OCI-LY7 (cell line): ENCODE data around the gene STAB1. TPM values are rescaled to one million over a fixed set of nuclear protein-coding genes. Genes with fewer than 3 reads are reported as not detected.

Experiments
- BruUV-seq: library from RNA; stranded (reverse); fragments of 400-500 nt; replicated peaks from 2 replicates; lab custom pipeline; 2021; lab: Mats Ljungman, UMichigan
- CTCF ChIA-PET: fragments of 300-600 bp; sonication (Branson Sonifier 250); formaldehyde crosslinking; loops from one replicate; lab custom pipeline; 2022; ENCODE audit warnings: antibody characterized with exemption; ENCODE audit not compliant: unreplicated experiment; lab: Charles Lee
- POLR2A ChIA-PET: fragments of 300-600 bp; sonication (Branson Sonifier 250); formaldehyde crosslinking; loops from one replicate; lab custom pipeline; 2022; ENCODE audit warnings: antibody characterized with exemption; lab: Charles Lee
- DNase-seq: peaks from one replicate; pipeline ENCODE4 v3.0.0-alpha.2; 2015; ENCODE audit warnings: low spot score
- H2AFZ ChIP-seq: fragments of 200-600 bp; sonication (generic), shearing (Covaris generic); 2 replicates; pipeline ENCODE4 v1.6.1; 2014; ENCODE audit warnings: mild to moderate bottlenecking, antibody characterized with exemption, low read length, moderate library complexity
- H3K27ac ChIP-seq: fragments of 200-600 bp; sonication (generic); 2 replicates; pipeline ENCODE4 v1.5.1; 2014; ENCODE audit warnings: mixed run types, low read depth, mild to moderate bottlenecking, moderate library complexity, low read length, inconsistent platforms; ENCODE audit not compliant: poor library complexity, severe bottlenecking
- H3K36me3 ChIP-seq: fragments of 200-600 bp; sonication (generic); 2 replicates; pipeline ENCODE4 v1.6.1; 2014; ENCODE audit warnings: mild to moderate bottlenecking, antibody characterized with exemption, low read length, moderate library complexity, mixed read lengths; ENCODE audit not compliant: insufficient read depth
- H3K4me1 ChIP-seq: fragments of 200-600 bp; sonication (generic); 2 replicates; pipeline ENCODE4 v1.5.1; 2014; ENCODE audit warnings: mild to moderate bottlenecking, low read length; ENCODE audit not compliant: insufficient read depth, poor library complexity, severe bottlenecking
- H3K4me2 ChIP-seq: fragments of 200-600 bp; sonication (generic); 2 replicates; pipeline ENCODE4 v1.6.1; 2014; ENCODE audit warnings: mild to moderate bottlenecking, low read length
- H3K4me3 ChIP-seq: fragments of 200-600 bp; sonication (generic); 2 replicates; pipeline ENCODE4 v1.5.1; 2014; ENCODE audit warnings: mild to moderate bottlenecking, low read depth, low read length; ENCODE audit not compliant: poor library complexity, severe bottlenecking
- H3K79me2 ChIP-seq: fragments of 200-600 bp; sonication (generic); 2 replicates; pipeline ENCODE4 v1.6.1; 2016; ENCODE audit warnings: low read depth, mild to moderate bottlenecking, low read length, moderate library complexity, mixed read lengths; ENCODE audit not compliant: insufficient read depth
- H3K9me2 ChIP-seq: fragments of 200-600 bp; sonication (generic); 2 replicates; pipeline ENCODE4 v1.6.1; 2016; ENCODE audit warnings: mild to moderate bottlenecking, low read length, mixed read lengths; ENCODE audit not compliant: insufficient read depth
- H3K9me3 ChIP-seq: fragments of 200-600 bp; sonication (generic); 2 replicates; pipeline ENCODE4 v1.6.1; 2014; ENCODE audit warnings: mild to moderate bottlenecking, mixed run types, low read length, mixed read lengths
- H4K20me1 ChIP-seq: fragments of 200-600 bp; sonication (generic); 2 replicates; pipeline ENCODE4 v1.6.1; 2014; ENCODE audit warnings: mild to moderate bottlenecking, antibody characterized with exemption, low read length, moderate library complexity, mixed read lengths; ENCODE audit not compliant: insufficient read depth
- CTCF ChIP-seq: fragments of 200-600 bp; sonication (generic); conservative IDR thresholded peaks from 2 replicates; pipeline ENCODE4 v1.5.1; 2014; ENCODE audit warnings: mild to moderate bottlenecking, antibody characterized with exemption, low read length, moderate library complexity, mixed read lengths
- EZH2phosphoT487 ChIP-seq: fragments of 200-600 bp; sonication (generic); IDR thresholded peaks from 2 replicates; pipeline ENCODE4 v1.6.1; 2018; ENCODE audit warnings: low read depth, borderline replicate concordance, mild to moderate bottlenecking, mixed run types, antibody characterized with exemption, low read length, moderate library complexity, mixed read lengths
- intact Hi-C: fragments of 100-400 bp; cut with micrococcal nuclease; formaldehyde crosslinking; loops from one replicate; pipeline ENCODE4 v1.10.0; 2022; ENCODE audit not compliant: unreplicated experiment
- total RNA-seq, 2 experiments: library from RNA; depleted of rRNA in 1 of 2; stranded (reverse); fragments of >200 nt in 1 of 2; shearing (Covaris generic) in 1 of 2; gene quantifications; 2 replicates each; pipeline ENCODE4 v1.2.3, GENCODE V29; 2014 to 2022

Gene STAB1
- total RNA-seq, 2 experiments from 2014 or later: not detected

GRCh38 chr3:52488746-52489145, 6.4 kb upstream of the STAB1 start:
- BruUV-seq: no TSS peak
- Histone ChIP-seq H3K36me3 (peaks cover 63% of the 10 kb centered on the region; the same call in 1 of the 2 replicates), H3K27ac (no peak overlapping the region), H3K4me2 (no peak overlapping the region), H4K20me1 (no peaks in the 10 kb centered on the region), H3K9me2 (no peaks in the 10 kb centered on the region), H3K9me3 (no peaks in the 10 kb centered on the region), H3K79me2 (no peaks in the 10 kb centered on the region), H3K4me1 (no peaks in the 10 kb centered on the region), H2AFZ (no peak overlapping the region), H3K4me3 (no peak overlapping the region)
- ChIA-PET CTCF (no interaction called here), POLR2A (no interaction called here)
- no peak for DNase-seq
- intact Hi-C loops: no loop called here
- TF ChIP-seq CTCF: no peak
- no peak for TF ChIP-seq EZH2phosphoT487

GRCh38 chr3:52489453-52489852, 5.7 kb upstream of the STAB1 start:
- Histone ChIP-seq H3K4me2 (no peak overlapping the region), H3K4me1 (no peaks in the 10 kb centered on the region), H3K9me3 (no peaks in the 10 kb centered on the region), H3K79me2 (no peaks in the 10 kb centered on the region), H3K27ac (no peak overlapping the region), H3K4me3 (no peak overlapping the region), H2AFZ (no peak overlapping the region), H4K20me1 (no peaks in the 10 kb centered on the region), H3K36me3 (peaks cover 63% of the 10 kb centered on the region; the same call in 1 of the 2 replicates), H3K9me2 (no peaks in the 10 kb centered on the region)
- POLR2A ChIA-PET: no interaction called here
- TF ChIP-seq EZH2phosphoT487: no peak
- TF ChIP-seq CTCF: no peak
- CTCF ChIA-PET: no interaction called here
- intact Hi-C loops: no loop called here
- no peak for DNase-seq
- no TSS peak for BruUV-seq

GRCh38 chr3:52490035-52490938, 4.9 kb upstream of the STAB1 start:
- ChIA-PET POLR2A (no interaction called here), CTCF (no interaction called here)
- Histone ChIP-seq H3K4me2 (no peak overlapping the region), H3K4me3 (no peak overlapping the region), H3K4me1 (no peaks in the 10 kb centered on the region), H3K36me3 (peaks cover 63% of the 10 kb centered on the region; the same call in 1 of the 2 replicates), H2AFZ (no peak overlapping the region), H3K9me3 (no peaks in the 10 kb centered on the region), H3K79me2 (no peaks in the 10 kb centered on the region), H3K9me2 (no peaks in the 10 kb centered on the region), H4K20me1 (no peaks in the 10 kb centered on the region), H3K27ac (no peak overlapping the region)
- intact Hi-C loops: no loop called here
- no peak for TF ChIP-seq EZH2phosphoT487
- TF ChIP-seq CTCF: no peak
- no TSS peak for BruUV-seq
- DNase-seq: no peak
